Activated naive CD4-positive, alpha-beta T cell treated with anti-CD3 and anti-CD28 coated beads, Interleukin-2, amount 50 U/mL, for 24 hours (primary cell): ENCODE measurements around the gene MED25.
"Not testable (repeated sequence)": the region's sequence is repeated elsewhere in the genome, so short reads cannot be mapped to it uniquely, and the experiment has no call there.

ENCODE experiments used
- H3K27ac Mint-ChIP-seq: one replicate; pipeline ENCODE4 v1.8.0; 2021; ENCODE audit warnings: mild to moderate bottlenecking, mixed read lengths
- H3K27me3 Mint-ChIP-seq: one replicate; pipeline ENCODE4 v1.8.0; 2021; ENCODE audit warnings: mixed read lengths
- H3K36me3 Mint-ChIP-seq: one replicate; pipeline ENCODE4 v1.8.0; 2021; ENCODE audit warnings: mixed read lengths
- H3K4me1 Mint-ChIP-seq: one replicate; pipeline ENCODE4 v1.8.0; 2021; ENCODE audit warnings: mixed read lengths
- H3K4me3 Mint-ChIP-seq: one replicate; pipeline ENCODE4 v1.8.0; 2021; ENCODE audit warnings: mild to moderate bottlenecking, mixed read lengths
- H3K9me3 Mint-ChIP-seq: one replicate; pipeline ENCODE4 v1.8.0; 2021; ENCODE audit warnings: mixed read lengths

Gene MED25

DNA sequence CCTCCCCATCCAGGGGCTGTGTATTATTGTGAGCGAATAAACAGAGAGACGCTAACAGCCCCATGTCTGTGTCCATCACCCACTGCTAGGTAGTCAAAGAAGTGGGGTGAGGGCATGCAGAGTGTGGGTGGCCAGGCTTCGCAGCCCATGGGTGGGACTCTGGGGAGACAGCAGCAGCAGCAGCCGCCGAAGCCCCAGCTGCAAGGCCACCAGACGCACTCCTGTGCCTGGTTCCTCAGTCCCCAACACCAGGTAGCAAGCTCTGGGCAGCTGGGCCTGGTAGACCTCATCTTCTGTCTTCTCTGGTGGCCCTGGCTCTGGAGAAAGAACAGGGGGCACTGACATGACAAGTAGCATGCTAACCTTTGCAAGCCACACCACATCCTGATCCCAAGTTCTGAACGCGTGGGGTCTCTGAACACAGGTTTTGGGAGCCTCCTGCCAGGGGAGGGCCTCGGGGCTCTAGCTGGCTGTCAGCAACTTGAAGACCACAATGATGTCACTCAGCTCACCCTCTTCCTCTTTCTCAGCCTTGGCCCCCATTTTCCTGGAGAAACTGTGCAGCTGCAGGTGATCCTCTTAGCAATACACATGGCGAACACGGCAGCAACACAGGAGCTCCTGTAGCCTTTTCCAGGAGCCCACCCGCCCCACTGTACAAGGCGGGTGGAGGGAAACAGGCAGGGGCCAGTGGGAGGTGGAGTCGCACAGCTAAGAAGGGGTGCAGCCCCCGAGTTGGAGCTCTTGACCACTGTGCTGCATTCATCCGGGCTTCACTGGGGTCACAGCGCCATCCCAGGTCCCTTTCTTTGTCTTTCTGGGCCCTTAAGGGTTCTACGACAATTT lies 10.8 kb upstream of the MED25 start:
- Mint-ChIP-seq H3K27me3 (no peaks in the 10 kb centered on the region), H3K4me3 (no peak overlapping the region), H3K4me1 (peaks cover 14% of the 10 kb centered on the region), H3K27ac (no peak overlapping the region), H3K36me3 (peaks cover under 1% of the 10 kb centered on the region), H3K9me3 (no peaks in the 10 kb centered on the region)

DNA sequence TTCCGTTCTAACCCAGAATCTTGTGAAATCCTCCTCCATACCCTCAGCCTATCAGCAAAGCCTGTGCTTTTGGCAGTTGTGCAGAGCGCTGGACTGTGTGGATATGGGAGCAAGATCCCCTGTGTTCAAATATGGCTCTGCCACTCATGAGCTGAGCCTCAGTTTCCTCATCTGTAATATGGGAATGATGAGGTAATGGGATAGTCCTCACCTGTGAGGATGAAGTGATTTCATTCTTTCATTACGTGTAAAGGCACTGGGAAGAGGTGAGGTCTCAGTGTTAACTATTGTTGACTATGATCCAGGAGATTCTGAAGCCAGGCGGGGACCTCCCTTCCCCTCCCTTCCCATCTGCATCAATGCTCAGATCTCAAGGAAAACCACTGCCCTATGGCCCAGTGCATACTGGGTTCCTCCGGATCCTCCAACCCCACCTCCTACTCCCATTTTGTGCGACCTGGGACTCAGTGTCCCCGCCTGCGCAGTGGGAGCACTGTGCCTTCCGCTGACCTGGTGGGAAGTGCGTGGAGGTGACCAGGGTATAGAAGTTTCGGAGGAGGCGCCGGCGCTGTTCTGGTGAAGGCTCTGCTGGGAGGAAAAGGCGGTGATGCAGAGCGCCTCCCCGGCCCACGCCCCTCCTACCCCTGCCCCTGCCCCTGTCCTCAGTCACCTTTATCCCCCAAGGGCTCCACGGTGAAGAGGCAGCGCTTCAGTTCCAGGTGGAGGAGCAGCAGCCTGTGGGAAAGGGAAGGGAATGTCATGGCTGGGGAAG lies 10.0 kb upstream of the MED25 start:
- no peaks in the 10 kb centered on the region for H3K36me3 Mint-ChIP-seq
- H3K4me1 Mint-ChIP-seq, result peaks cover 17% of the 10 kb centered on the region
- H3K27ac Mint-ChIP-seq, result peak overlapping the region; percentile 59
- H3K27me3 Mint-ChIP-seq, result no peaks in the 10 kb centered on the region
- no peaks in the 10 kb centered on the region for H3K9me3 Mint-ChIP-seq
- H3K4me3 Mint-ChIP-seq, result peak overlapping the region; percentile 55

DNA sequence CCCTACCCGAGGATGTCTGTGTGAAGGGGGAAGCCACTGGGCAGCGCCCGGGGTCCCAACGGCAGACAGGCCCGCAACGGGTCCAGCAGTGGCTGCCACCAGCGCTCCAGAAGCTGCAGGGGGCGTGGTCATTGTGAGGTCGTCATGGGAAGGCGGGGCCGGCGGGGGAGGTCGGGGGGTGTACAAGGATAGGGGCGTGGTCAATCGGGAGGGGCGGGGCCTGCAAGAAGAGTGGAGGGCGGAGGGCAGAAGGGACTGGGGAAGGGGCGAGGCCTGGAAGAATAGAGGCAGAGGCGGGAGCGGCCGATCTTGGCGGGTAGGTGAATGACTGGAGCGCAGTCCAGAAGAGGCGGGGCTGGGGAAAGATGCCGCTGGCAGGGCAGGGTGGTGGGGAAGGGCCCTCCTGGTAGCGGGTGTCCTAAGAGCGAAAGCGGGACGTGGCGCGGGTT lies 9.4 kb upstream of the MED25 start:
- Mint-ChIP-seq H3K9me3 (no peaks in the 10 kb centered on the region), H3K27me3 (no peaks in the 10 kb centered on the region), H3K27ac (peak overlapping the region; percentile 75), H3K4me3 (peak overlapping the region; percentile 89), H3K4me1 (peaks cover 23% of the 10 kb centered on the region), H3K36me3 (no peaks in the 10 kb centered on the region)

GRCh38 chr19:49809160-49809940 lies 8.7 kb upstream of the MED25 start:
- peak overlapping the region; percentile 75 for H3K27ac Mint-ChIP-seq

GRCh38 chr19:49809941-49810389 lies 8.1 kb upstream of the MED25 start:
- no peaks in the 10 kb centered on the region for H3K27me3 Mint-ChIP-seq
- H3K4me3 Mint-ChIP-seq, result peak overlapping the region; percentile 76
- no peaks in the 10 kb centered on the region for H3K9me3 Mint-ChIP-seq
- peaks cover 34% of the 10 kb centered on the region for H3K4me1 Mint-ChIP-seq
- no peaks in the 10 kb centered on the region for H3K36me3 Mint-ChIP-seq
- H3K27ac Mint-ChIP-seq, result no peak overlapping the region

More at GRCh38 chr19:49809160-49809940, 8.7 kb upstream of the MED25 start:
- H3K27me3 Mint-ChIP-seq, result no peaks in the 10 kb centered on the region
- peak overlapping the region; percentile 89 for H3K4me3 Mint-ChIP-seq
- peaks cover 29% of the 10 kb centered on the region for H3K4me1 Mint-ChIP-seq
- no peaks in the 10 kb centered on the region for H3K9me3 Mint-ChIP-seq
- H3K36me3 Mint-ChIP-seq, result no peaks in the 10 kb centered on the region

GRCh38 chr19:49811328-49811727 lies 6.8 kb upstream of the MED25 start:
- Mint-ChIP-seq H3K36me3 (no peaks in the 10 kb centered on the region), H3K4me3 (no peak overlapping the region), H3K4me1 (peaks cover 34% of the 10 kb centered on the region), H3K9me3 (no peaks in the 10 kb centered on the region), H3K27me3 (no peaks in the 10 kb centered on the region), H3K27ac (no peak overlapping the region)

GRCh38 chr19:49812452-49812996 lies 5.6 kb upstream of the MED25 start:
- H3K27me3 Mint-ChIP-seq, result no peaks in the 10 kb centered on the region
- peak overlapping the region; percentile 93 for H3K4me3 Mint-ChIP-seq
- no peaks in the 10 kb centered on the region for H3K36me3 Mint-ChIP-seq
- H3K4me1 Mint-ChIP-seq, result peaks cover 38% of the 10 kb centered on the region
- H3K27ac Mint-ChIP-seq, result no peak overlapping the region
- no peaks in the 10 kb centered on the region for H3K9me3 Mint-ChIP-seq

DNA sequence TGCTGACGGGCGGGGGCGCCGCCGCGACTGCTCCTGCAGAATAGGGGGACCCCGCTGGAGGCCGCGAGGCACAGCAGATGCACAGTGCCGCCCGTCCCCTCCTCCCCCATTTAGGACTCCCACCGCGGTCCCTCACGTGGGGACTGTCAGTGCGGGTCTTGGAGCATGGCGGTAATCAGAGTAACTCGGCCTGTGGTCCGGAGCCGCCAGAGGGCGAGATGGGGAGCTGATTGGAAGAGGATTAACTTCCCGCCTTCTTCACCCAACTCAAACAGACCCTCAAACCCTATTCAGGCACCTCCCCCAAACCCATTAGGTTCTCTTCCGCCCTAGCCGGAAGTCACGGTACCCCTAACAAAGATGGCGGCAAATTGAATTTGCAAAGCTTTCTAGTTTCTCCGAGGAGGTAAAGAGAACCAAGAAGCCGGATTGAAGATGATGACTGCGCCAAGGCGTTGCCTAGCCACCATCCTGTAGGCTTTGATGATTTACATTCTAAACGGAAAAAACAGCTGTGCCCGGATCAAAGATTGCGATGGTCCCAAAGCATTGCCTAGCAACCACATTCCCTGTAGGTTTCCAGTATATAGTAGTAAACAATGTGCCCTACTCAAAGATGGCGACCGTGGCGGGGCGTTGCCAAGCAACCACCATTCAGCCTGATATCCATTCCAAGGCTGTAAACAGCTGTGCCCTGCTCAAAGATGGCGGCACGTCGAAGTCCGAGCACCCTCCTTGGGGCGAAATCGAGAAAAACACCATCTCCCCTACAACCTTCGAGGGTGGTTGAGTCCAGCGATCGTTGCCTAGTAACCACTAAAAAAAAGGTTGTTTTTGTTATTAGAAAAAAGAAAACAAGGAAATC lies 4.9 kb upstream of the MED25 start, which contains the start of gene FUZ:
TSS of gene FUZ (minus strand) at position 296 of the 865 bp plus-strand sequence. CDS start at position 110, 186 bp downstream.
- Mint-ChIP-seq H3K27me3 (no peaks in the 10 kb centered on the region), H3K4me1 (peaks cover 38% of the 10 kb centered on the region), H3K36me3 (no peaks in the 10 kb centered on the region)

GRCh38 chr19:49814010-49814409 lies 4.1 kb upstream of the MED25 start:
- peak overlapping the region; percentile 93 for H3K4me3 Mint-ChIP-seq
- no peaks in the 10 kb centered on the region for H3K36me3 Mint-ChIP-seq
- no peaks in the 10 kb centered on the region for H3K27me3 Mint-ChIP-seq
- H3K9me3 Mint-ChIP-seq, result no peaks in the 10 kb centered on the region
- H3K4me1 Mint-ChIP-seq, result peaks cover 36% of the 10 kb centered on the region
- H3K27ac Mint-ChIP-seq, result peak overlapping the region; percentile 91

More for the DNA sequence above, 4.9 kb upstream of the MED25 start, which contains the start of gene FUZ:
- Mint-ChIP-seq H3K9me3 (no peaks in the 10 kb centered on the region), H3K4me3 (peak within 1 kb of the TSS; percentile 93), H3K27ac (peak within 1 kb of the TSS; percentile 90)

DNA sequence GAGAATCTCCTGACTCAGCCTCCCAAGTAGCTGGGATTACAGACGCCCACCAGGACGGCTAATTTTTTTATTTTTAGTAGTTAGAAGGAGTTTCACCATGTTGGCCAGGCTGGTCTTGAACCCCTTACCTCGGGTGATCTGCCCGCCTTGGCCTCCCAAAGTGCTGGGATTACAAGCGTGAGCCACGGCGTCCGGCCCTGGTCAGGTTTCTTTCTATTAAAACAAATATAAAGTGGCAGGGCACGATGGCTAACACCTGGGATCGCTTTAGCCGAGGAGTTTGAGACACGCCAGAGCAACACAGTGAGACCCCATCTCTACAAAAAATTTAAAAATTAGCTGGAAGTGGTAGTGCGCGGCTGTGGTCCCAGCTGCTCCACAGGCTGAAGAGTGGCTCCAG lies 1.5 kb upstream of the MED25 start:
- Mint-ChIP-seq H3K4me3 (no peak overlapping the region), H3K27ac (no peak overlapping the region), H3K4me1 (peaks cover 33% of the 10 kb centered on the region), H3K9me3 (no peaks in the 10 kb centered on the region), H3K36me3 (no peaks in the 10 kb centered on the region), H3K27me3 (no peaks in the 10 kb centered on the region)

DNA sequence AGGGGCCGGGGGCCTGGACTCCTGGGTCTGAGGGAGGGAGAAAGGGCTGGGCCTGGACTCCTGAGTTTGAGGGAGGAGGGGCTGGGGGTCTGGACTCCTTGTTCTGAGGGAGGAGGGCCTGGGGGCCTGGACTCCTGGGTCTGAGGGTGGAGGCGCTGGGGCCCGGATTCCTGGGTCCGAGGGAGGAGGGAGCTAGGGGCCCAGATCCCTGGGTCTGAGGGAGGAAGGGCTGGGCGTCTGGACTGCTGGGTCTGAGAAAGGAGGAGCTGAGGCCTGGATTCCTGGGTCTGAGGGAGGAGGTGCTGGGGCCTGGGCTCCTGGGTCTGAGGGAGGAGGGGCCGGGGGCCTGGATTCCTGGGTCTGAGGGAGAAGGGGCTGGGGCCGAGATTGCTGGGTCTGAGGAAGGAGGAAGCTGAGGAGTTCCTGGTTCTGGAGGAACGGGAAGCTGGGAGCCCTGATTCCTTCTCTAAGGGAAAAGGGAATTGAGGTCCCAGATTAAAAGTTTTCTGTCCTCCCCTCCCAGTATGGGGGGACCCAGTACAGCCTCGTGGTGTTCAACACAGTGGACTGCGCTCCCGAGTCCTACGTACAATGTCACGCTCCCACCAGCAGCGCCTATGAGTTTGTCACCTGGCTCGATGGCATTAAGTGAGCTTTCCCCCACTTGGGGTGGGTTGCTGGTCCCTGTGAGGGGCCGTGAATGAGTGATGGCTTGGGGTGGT lies 721 bp downstream of the MED25 start:
- no peaks in the 10 kb centered on the region for H3K36me3 Mint-ChIP-seq
- H3K4me1 Mint-ChIP-seq, result peaks cover 20% of the 10 kb centered on the region
- H3K27ac Mint-ChIP-seq, result peak overlapping the region; percentile 98
- no peaks in the 10 kb centered on the region for H3K27me3 Mint-ChIP-seq
- peak overlapping the region; percentile 96 for H3K4me3 Mint-ChIP-seq
- no peaks in the 10 kb centered on the region for H3K9me3 Mint-ChIP-seq

GRCh38 chr19:49819452-49820115 lies 1.5 kb downstream of the MED25 start:
- H3K9me3 Mint-ChIP-seq, H3K36me3 Mint-ChIP-seq, H3K27me3 Mint-ChIP-seq: not testable (repeated sequence)
- H3K27ac Mint-ChIP-seq, result peak overlapping the region; percentile 63
- peak overlapping the region; percentile 96 for H3K4me3 Mint-ChIP-seq
- H3K4me1 Mint-ChIP-seq, result peaks cover 12% of the 10 kb centered on the region

DNA sequence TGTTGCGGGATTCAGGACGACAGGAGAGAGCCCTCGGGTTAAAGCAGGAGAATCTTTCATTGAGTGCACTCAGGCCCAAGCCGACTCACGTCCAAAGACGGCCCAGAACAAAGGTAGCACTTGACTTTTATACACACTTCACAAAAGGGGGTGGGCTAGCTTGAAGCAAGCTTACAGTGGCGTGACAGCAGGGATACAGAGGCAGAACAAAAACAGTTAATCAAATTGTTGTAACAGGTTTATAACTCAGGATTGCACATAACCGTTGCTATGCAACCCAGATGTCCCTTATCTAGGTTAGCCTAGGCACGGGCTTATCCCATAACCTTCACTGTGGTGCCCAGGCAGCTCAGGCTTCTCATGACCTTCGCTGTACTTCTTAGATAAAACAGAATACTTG lies 2.0 kb downstream of the MED25 start:
- no peaks in the 10 kb centered on the region for H3K9me3 Mint-ChIP-seq
- no peak overlapping the region for H3K27ac Mint-ChIP-seq
- H3K27me3 Mint-ChIP-seq, result no peaks in the 10 kb centered on the region
- peaks cover 10% of the 10 kb centered on the region for H3K4me1 Mint-ChIP-seq
- no peaks in the 10 kb centered on the region for H3K36me3 Mint-ChIP-seq
- no peak overlapping the region for H3K4me3 Mint-ChIP-seq
